ENCODE results near the gene TIAM2. TPM values are rescaled to one million over a fixed set of nuclear protein-coding genes. Genes with fewer than 3 reads are reported as not detected.
"Not testable (repeated sequence)": the region's sequence is repeated elsewhere in the genome, so short reads cannot be mapped to it uniquely, and the experiment has no call there.

TIAM2 gene
- total RNA-seq, 2 experiments from 2014 or later = 5.4 to 6.2 TPM

DNA sequence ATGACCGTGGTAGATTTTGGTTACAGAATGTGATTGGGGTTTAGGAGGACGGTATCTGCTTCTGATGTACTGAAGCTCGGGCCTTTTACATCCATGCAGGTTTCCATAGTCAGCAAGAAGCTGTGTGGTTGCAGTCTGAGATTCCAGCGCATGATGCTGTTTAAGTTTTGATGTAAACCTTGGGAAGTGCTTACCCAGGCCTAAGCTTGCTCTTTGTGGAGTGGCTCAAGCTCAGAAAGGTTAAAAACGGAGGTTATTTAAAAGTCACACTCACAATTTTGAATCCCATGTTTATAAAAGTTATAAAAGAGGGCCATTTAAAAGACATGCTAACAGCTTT lies 121.4 kb downstream of the TIAM2 start:
- Histone ChIP-seq H3K36me3 (ENCODE audit: insufficient read depth, low read length) (no peaks in the 10 kb centered on the region), H3K27ac (ENCODE audit: low read depth, low read length, poor library complexity, severe bottlenecking) (no peak overlapping the region), H3K9me3 (ENCODE audit: low read length) (no peaks in the 10 kb centered on the region), H3K4me2 (ENCODE audit: low read length) (no peak overlapping the region), H2AFZ (ENCODE audit: low read length) (no peak overlapping the region), H3K79me2 (ENCODE audit: insufficient read depth, low read depth, low read length) (no peaks in the 10 kb centered on the region), H3K9me2 (ENCODE audit: insufficient read depth, low read length) (no peaks in the 10 kb centered on the region), H3K4me1 (ENCODE audit: insufficient read depth, low read length, poor library complexity, severe bottlenecking) (no peaks in the 10 kb centered on the region), H3K4me3 (ENCODE audit: low read depth, low read length, poor library complexity, severe bottlenecking) (no peak overlapping the region), H4K20me1 (ENCODE audit: insufficient read depth, low read length) (no peaks in the 10 kb centered on the region)
- BruUV-seq (replicated peaks) = no TSS peak
- POLR2A ChIA-PET = no interaction called here
- intact Hi-C loops (cut with micrococcal nuclease; ENCODE audit: unreplicated experiment) = no loop called here
- TF ChIP-seq EZH2phosphoT487 (IDR thresholded peaks at IDR 0.05; ENCODE audit: borderline replicate concordance, low read depth, low read length) = no peak
- TF ChIP-seq, protein P1, sequence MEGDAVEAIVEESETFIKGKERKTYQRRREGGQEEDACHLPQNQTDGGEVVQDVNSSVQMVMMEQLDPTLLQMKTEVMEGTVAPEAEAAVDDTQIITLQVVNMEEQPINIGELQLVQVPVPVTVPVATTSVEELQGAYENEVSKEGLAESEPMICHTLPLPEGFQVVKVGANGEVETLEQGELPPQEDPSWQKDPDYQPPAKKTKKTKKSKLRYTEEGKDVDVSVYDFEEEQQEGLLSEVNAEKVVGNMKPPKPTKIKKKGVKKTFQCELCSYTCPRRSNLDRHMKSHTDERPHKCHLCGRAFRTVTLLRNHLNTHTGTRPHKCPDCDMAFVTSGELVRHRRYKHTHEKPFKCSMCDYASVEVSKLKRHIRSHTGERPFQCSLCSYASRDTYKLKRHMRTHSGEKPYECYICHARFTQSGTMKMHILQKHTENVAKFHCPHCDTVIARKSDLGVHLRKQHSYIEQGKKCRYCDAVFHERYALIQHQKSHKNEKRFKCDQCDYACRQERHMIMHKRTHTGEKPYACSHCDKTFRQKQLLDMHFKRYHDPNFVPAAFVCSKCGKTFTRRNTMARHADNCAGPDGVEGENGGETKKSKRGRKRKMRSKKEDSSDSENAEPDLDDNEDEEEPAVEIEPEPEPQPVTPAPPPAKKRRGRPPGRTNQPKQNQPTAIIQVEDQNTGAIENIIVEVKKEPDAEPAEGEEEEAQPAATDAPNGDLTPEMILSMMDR (conservative IDR thresholded peaks at IDR 0.05; ENCODE audit: low read length) = no peak
- CTCF ChIA-PET (ENCODE audit: unreplicated experiment) = interaction anchor here (0.5 kb wide), 1 partner anchor 9 kb away, joined by 3 read pairs; no protein-coding TSS in a partner anchor
- no peak for DNase-seq (ENCODE audit: low spot score)

DNA sequence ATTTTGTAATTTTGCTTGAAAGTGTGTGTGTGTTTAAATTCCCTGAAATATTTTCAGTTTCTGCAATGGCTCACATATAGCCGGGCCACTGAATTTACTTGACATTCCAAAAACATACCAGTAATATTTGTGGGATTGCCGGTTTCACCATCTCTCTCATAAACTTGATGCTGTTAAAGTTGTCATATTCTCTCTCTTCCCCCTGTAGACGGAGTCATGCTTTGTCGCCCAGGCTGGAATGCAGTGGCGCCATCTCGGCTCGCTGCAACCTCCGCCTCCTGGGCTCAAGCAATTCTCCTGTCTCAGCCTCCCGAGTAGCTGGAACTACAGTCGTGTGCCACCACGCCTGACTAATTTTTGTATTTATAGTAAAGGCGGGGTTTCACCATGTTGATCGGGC lies 122.1 kb downstream of the TIAM2 start:
- Histone ChIP-seq H4K20me1 (ENCODE audit: insufficient read depth, low read length) (no peaks in the 10 kb centered on the region), H3K9me3 (ENCODE audit: low read length) (no peaks in the 10 kb centered on the region), H3K4me2 (ENCODE audit: low read length) (no peak overlapping the region), H3K36me3 (ENCODE audit: insufficient read depth, low read length) (no peaks in the 10 kb centered on the region), H2AFZ (ENCODE audit: low read length) (no peak overlapping the region), H3K79me2 (ENCODE audit: insufficient read depth, low read depth, low read length) (no peaks in the 10 kb centered on the region), H3K4me1 (ENCODE audit: insufficient read depth, low read length, poor library complexity, severe bottlenecking) (no peaks in the 10 kb centered on the region), H3K9me2 (ENCODE audit: insufficient read depth, low read length) (no peaks in the 10 kb centered on the region), H3K4me3 (ENCODE audit: low read depth, low read length, poor library complexity, severe bottlenecking) (no peak overlapping the region), H3K27ac (ENCODE audit: low read depth, low read length, poor library complexity, severe bottlenecking) (no peak overlapping the region)
- DNase-seq (ENCODE audit: low spot score) = no peak
- TF ChIP-seq, protein P1 (conservative IDR thresholded peaks at IDR 0.05; ENCODE audit: low read length) = no peak
- no peak for TF ChIP-seq EZH2phosphoT487 (IDR thresholded peaks at IDR 0.05; ENCODE audit: borderline replicate concordance, low read depth, low read length)
- intact Hi-C loops (cut with micrococcal nuclease; ENCODE audit: unreplicated experiment) = no loop called here
- CTCF ChIA-PET (ENCODE audit: unreplicated experiment) = interaction anchor here (0.5 kb wide), 1 partner anchor 8 kb away, joined by 3 read pairs; no protein-coding TSS in a partner anchor
- POLR2A ChIA-PET = no interaction called here
- no TSS peak for BruUV-seq (replicated peaks)

DNA sequence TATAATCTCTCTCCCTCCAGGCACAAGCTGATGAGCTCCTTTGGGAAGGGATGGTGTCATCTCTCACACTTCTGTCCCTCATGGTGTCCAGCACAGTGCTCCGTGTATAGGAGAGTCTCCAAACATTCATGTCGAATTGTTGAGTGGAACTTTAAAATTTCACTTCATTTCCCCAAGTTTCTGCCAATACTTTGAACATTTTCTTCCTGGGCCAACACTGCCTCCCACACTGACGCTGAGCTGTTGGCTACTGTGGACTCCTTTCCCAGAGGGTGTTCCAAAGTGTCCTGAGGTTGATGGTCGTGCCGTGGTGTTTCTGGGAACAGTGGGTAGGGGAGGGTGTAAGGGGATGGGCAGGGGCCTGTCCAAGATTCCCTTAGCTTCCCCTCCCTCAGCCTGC lies 122.7 kb downstream of the TIAM2 start:
- no peaks in the 10 kb centered on the region for H3K9me3 ChIP-seq (ENCODE audit: low read length)
- H3K9me2 ChIP-seq (ENCODE audit: insufficient read depth, low read length) = no peaks in the 10 kb centered on the region
- no peak overlapping the region for H3K4me2 ChIP-seq (ENCODE audit: low read length)
- H3K4me1 ChIP-seq (ENCODE audit: insufficient read depth, low read length, poor library complexity, severe bottlenecking) = no peaks in the 10 kb centered on the region
- H3K4me3 ChIP-seq (ENCODE audit: low read depth, low read length, poor library complexity, severe bottlenecking) = no peak overlapping the region
- H3K36me3 ChIP-seq (ENCODE audit: insufficient read depth, low read length) = no peaks in the 10 kb centered on the region
- H3K79me2 ChIP-seq (ENCODE audit: insufficient read depth, low read depth, low read length) = no peaks in the 10 kb centered on the region
- H2AFZ ChIP-seq (ENCODE audit: low read length) = no peak overlapping the region
- intact Hi-C loops (cut with micrococcal nuclease; ENCODE audit: unreplicated experiment) = no loop called here
- BruUV-seq (replicated peaks) = no TSS peak
- DNase-seq (ENCODE audit: low spot score) = no peak
- TF ChIP-seq, protein P1 (conservative IDR thresholded peaks at IDR 0.05; ENCODE audit: low read length) = no peak
- no peaks in the 10 kb centered on the region for H4K20me1 ChIP-seq (ENCODE audit: insufficient read depth, low read length)
- ChIA-PET CTCF (ENCODE audit: unreplicated experiment) (no interaction called here), POLR2A (no interaction called here)
- no peak overlapping the region for H3K27ac ChIP-seq (ENCODE audit: low read depth, low read length, poor library complexity, severe bottlenecking)

DNA sequence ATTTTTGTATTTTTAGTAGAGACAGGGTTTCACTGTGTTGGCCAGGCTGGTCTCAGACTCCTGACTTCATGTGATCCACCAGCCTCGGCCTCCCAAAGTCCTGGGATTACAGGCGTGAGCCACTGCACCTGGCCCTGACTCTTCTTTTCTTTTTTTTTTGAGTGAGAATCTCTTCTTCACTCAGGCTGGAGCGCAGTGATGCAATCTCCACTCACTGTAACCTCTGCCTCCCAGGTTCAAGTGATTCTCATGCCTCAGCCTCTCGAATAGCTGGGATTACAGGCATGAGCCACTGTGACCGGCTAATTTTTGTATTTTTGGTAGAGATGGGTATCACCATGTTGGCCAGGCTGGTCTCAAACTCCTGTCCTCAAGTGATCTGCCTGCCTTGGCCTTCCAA lies 124.1 kb downstream of the TIAM2 start:
- POLR2A ChIA-PET; H3K9me2 ChIP-seq (ENCODE audit: insufficient read depth, low read length); BruUV-seq (replicated peaks): not testable (repeated sequence)

More for the DNA sequence above, 124.1 kb downstream of the TIAM2 start:
- H3K79me2 ChIP-seq (ENCODE audit: insufficient read depth, low read depth, low read length); H3K9me3 ChIP-seq (ENCODE audit: low read length); DNase-seq (ENCODE audit: low spot score); intact Hi-C loops (cut with micrococcal nuclease; ENCODE audit: unreplicated experiment); CTCF ChIA-PET (ENCODE audit: unreplicated experiment); H2AFZ ChIP-seq (ENCODE audit: low read length); H3K36me3 ChIP-seq (ENCODE audit: insufficient read depth, low read length); H3K27ac ChIP-seq (ENCODE audit: low read depth, low read length, poor library complexity, severe bottlenecking); H3K4me2 ChIP-seq (ENCODE audit: low read length); H3K4me3 ChIP-seq (ENCODE audit: low read depth, low read length, poor library complexity, severe bottlenecking); H4K20me1 ChIP-seq (ENCODE audit: insufficient read depth, low read length); H3K4me1 ChIP-seq (ENCODE audit: insufficient read depth, low read length, poor library complexity, severe bottlenecking): not testable (repeated sequence)
